Mesenchymal stem cell (in vitro differentiated cells and primary cell): ENCODE results near the gene QARS1. TPM values are rescaled to one million over a fixed set of nuclear protein-coding genes. Genes with fewer than 3 reads are reported as not detected.
A peak's percentile ranks its signal among the peaks of the same experiment; 100 is the strongest.

Experiments
- DNase-seq: peaks from one replicate; pipeline ENCODE4 v3.0.0-alpha.2; 2013
- H2AFZ ChIP-seq: one replicate; pipeline ENCODE4 v1.6.1; 2013; ENCODE audit warnings: low read depth, mild to moderate bottlenecking, control low read depth, inconsistent platforms, low read length, moderate library complexity
- H2AK5ac ChIP-seq: 2 replicates; pipeline ENCODE4 v1.6.1; 2013; ENCODE audit warnings: low read length, moderate library complexity, mild to moderate bottlenecking, inconsistent platforms; ENCODE audit not compliant: severe bottlenecking
- H2BK120ac ChIP-seq: one replicate; pipeline ENCODE4 v1.6.1; 2013; ENCODE audit warnings: low read depth, mild to moderate bottlenecking, inconsistent platforms, low read length, moderate library complexity
- H2BK12ac ChIP-seq, 2 experiments: one replicate each; pipeline ENCODE4 v1.6.1; 2013; ENCODE audit warnings: inconsistent platforms in 2 of 2, low read length in 2 of 2, mild to moderate bottlenecking in 2 of 2, moderate library complexity in 2 of 2, control low read depth in 1 of 2
- H2BK15ac ChIP-seq: one replicate; pipeline ENCODE4 v1.6.1; 2013; ENCODE audit warnings: mild to moderate bottlenecking, low read depth, inconsistent platforms; ENCODE audit not compliant: poor library complexity, severe bottlenecking
- H2BK5ac ChIP-seq: 2 replicates; pipeline ENCODE4 v1.6.1; 2013; ENCODE audit warnings: low read depth, mild to moderate bottlenecking, low read length, control low read depth, inconsistent platforms; ENCODE audit not compliant: poor library complexity, severe bottlenecking
- H3K14ac ChIP-seq, 2 experiments: one replicate each; pipeline ENCODE4 v1.6.1; 2013; ENCODE audit warnings: inconsistent platforms in 2 of 2, low read length in 2 of 2, control low read depth in 1 of 2, mild to moderate bottlenecking in 1 of 2, moderate library complexity in 1 of 2
- H3K18ac ChIP-seq, 2 experiments: one replicate each; pipeline ENCODE4 v1.6.1; 2013; ENCODE audit warnings: inconsistent platforms in 2 of 2, low read length in 2 of 2, control low read depth in 1 of 2, low read depth in 1 of 2, mild to moderate bottlenecking in 1 of 2
- H3K23ac ChIP-seq, 2 experiments: one replicate each; pipeline ENCODE4 v1.6.1; 2013; ENCODE audit warnings: inconsistent platforms in 2 of 2, low read length in 2 of 2, mild to moderate bottlenecking in 2 of 2, moderate library complexity in 2 of 2, control low read depth in 1 of 2
- H3K27ac ChIP-seq: 2 replicates; pipeline ENCODE4 v1.5.1; 2013; ENCODE audit warnings: mild to moderate bottlenecking, moderate library complexity, low read length, control low read depth, inconsistent platforms; ENCODE audit not compliant: poor library complexity, severe bottlenecking
- H3K27me3 ChIP-seq, 2 experiments: 2 replicates each; pipeline versions ENCODE4 v1.6.1 to v1.7.0; 2013; ENCODE audit warnings: low read length in 2 of 2, mild to moderate bottlenecking in 2 of 2, moderate library complexity in 2 of 2, control low read depth in 1 of 2, inconsistent platforms in 1 of 2; ENCODE audit not compliant: control insufficient read depth in 1 of 2, insufficient read depth in 1 of 2
- H3K36me3 ChIP-seq, 2 experiments: 2 replicates each; pipeline versions ENCODE4 v1.6.1 to v1.7.0; 2013; ENCODE audit warnings: low read length in 2 of 2, control low read depth in 1 of 2, inconsistent platforms in 1 of 2, low read depth in 1 of 2, mild to moderate bottlenecking in 1 of 2; ENCODE audit not compliant: insufficient read depth in 2 of 2, control insufficient read depth in 1 of 2
- H3K4ac ChIP-seq, 2 experiments: one replicate each; pipeline ENCODE4 v1.6.1; 2013; ENCODE audit warnings: inconsistent platforms in 2 of 2, low read length in 2 of 2, mild to moderate bottlenecking in 2 of 2, moderate library complexity in 2 of 2, control low read depth in 1 of 2, low read depth in 1 of 2
- H3K4me1 ChIP-seq: 2 replicates; pipeline ENCODE4 v1.6.1; 2013; ENCODE audit warnings: low read depth, low read length, control low read depth; ENCODE audit not compliant: control insufficient read depth, insufficient read depth
- H3K4me2 ChIP-seq: 2 replicates; pipeline ENCODE4 v1.6.1; 2013; ENCODE audit warnings: low read length, mild to moderate bottlenecking, inconsistent platforms; ENCODE audit not compliant: poor library complexity, severe bottlenecking
- H3K4me3 ChIP-seq, 2 experiments: 2 replicates each; pipeline versions ENCODE4 v1.5.1 to v1.7.0; 2013; ENCODE audit warnings: low read length in 2 of 2, mild to moderate bottlenecking in 2 of 2, control low read depth in 1 of 2, low read depth in 1 of 2; ENCODE audit not compliant: insufficient read depth in 1 of 2
- H3K79me1 ChIP-seq: replicated peaks from 2 replicates; pipeline ENCODE4 v1.6.1; 2013; ENCODE audit warnings: mild to moderate bottlenecking, control low read depth, low read length, inconsistent platforms; ENCODE audit not compliant: poor library complexity, severe bottlenecking
- H3K9ac ChIP-seq: 2 replicates; pipeline ENCODE4 v1.7.0; 2013; ENCODE audit warnings: mild to moderate bottlenecking, low read length, moderate library complexity
- H3K9me3 ChIP-seq: 2 replicates; pipeline ENCODE4 v1.7.0; 2013; ENCODE audit warnings: mild to moderate bottlenecking, low read length; ENCODE audit not compliant: control insufficient read depth
- H4K8ac ChIP-seq: one replicate; pipeline ENCODE4 v1.6.1; 2013; ENCODE audit warnings: inconsistent platforms, mild to moderate bottlenecking, low read length, moderate library complexity
- H4K91ac ChIP-seq: one replicate; pipeline ENCODE4 v1.6.1; 2013; ENCODE audit warnings: mild to moderate bottlenecking, low read length, inconsistent platforms
- WGBS: methylation state at CpG from one replicate; pipeline ENCODE4 v1.1.7; 2013; ENCODE audit warnings: mixed read lengths; 5-methylcytosine and 5-hydroxymethylcytosine counted together
- polyA plus RNA-seq, 2 experiments: library from polyadenylated mRNA; stranded (reverse); fragments of 200-250 nt; gene quantifications; one replicate each; pipeline ENCODE4 v1.2.3, GENCODE V29; 2013

QARS1 gene
- polyA plus RNA-seq (2013, experiment 1 of 2), result 324 TPM
- polyA plus RNA-seq (2013, experiment 2 of 2), result 328 TPM

GRCh38 chr3:49104427-49105291, at the start of gene QARS1:
Gene QARS1 (minus strand): TSS chr3:49104757. CDS start chr3:49104733, 24 bp downstream.
- Histone ChIP-seq H2BK120ac (peak within 1 kb of the TSS; percentile 11), H3K14ac (peak within 1 kb of the TSS in 1 of 2 experiments; percentile 94), H3K18ac (peak within 1 kb of the TSS; percentile 98 to 99), H3K4ac (peak within 1 kb of the TSS; percentile 57 to 97), H3K23ac (no peak within 1 kb of the TSS), H3K27ac (peak within 1 kb of the TSS; percentile 75), H3K27me3 (no peaks in the 10 kb centered on the region), H4K91ac (peak within 1 kb of the TSS; percentile 97), H2AK5ac (peak within 1 kb of the TSS; percentile 41), H3K4me2 (peak within 1 kb of the TSS; percentile 86), H2BK12ac (no peak within 1 kb of the TSS), H4K8ac (peak within 1 kb of the TSS; percentile 94), H3K36me3 (peaks cover 58 to 62% of the 10 kb centered on the region in 2 experiments), H2BK15ac (peak within 1 kb of the TSS; percentile 15), H2BK5ac (peak within 1 kb of the TSS; percentile 93), H3K4me3 (peak within 1 kb of the TSS; percentile 91 to 100), H3K9me3 (no peaks in the 10 kb centered on the region), H3K4me1 (peaks cover 17% of the 10 kb centered on the region), H2AFZ (peak within 1 kb of the TSS; percentile 85), H3K79me1 (peaks cover 51% of the 10 kb centered on the region), H3K9ac (peak within 1 kb of the TSS; percentile 94)
- DNase-seq, result peak; percentile 96
- WGBS, result 4% methylated on average over 48 of the region's 50 CpGs

GRCh38 chr3:49153349-49153912, 48.9 kb upstream of the QARS1 start:
- Histone ChIP-seq H3K4ac (no peak overlapping the region), H3K27ac (no peak overlapping the region), H4K8ac (no peak overlapping the region), H2BK5ac (no peak overlapping the region), H3K4me3 (no peak overlapping the region), H3K14ac (no peak overlapping the region), H2AFZ (no peak overlapping the region), H3K9me3 (no peaks in the 10 kb centered on the region), H3K79me1 (no peaks in the 10 kb centered on the region), H3K36me3 (no peaks in the 10 kb centered on the region), H3K27me3 (peaks cover 0 to 3% of the 10 kb centered on the region in 2 experiments), H2BK15ac (no peak overlapping the region), H2BK12ac (no peak overlapping the region), H3K23ac (no peak overlapping the region), H3K9ac (no peak overlapping the region), H4K91ac (no peak overlapping the region), H2BK120ac (no peak overlapping the region), H3K4me2 (no peak overlapping the region), H2AK5ac (no peak overlapping the region), H3K4me1 (peaks cover under 1% of the 10 kb centered on the region), H3K18ac (no peak overlapping the region)
- 79% methylated on average over 2 of the region's 3 CpGs for WGBS
- DNase-seq, result no peak

GRCh38 chr3:49151610-49152009, 47.1 kb upstream of the QARS1 start:
- Histone ChIP-seq H3K36me3 (no peaks in the 10 kb centered on the region), H3K27me3 (peaks cover 0 to 3% of the 10 kb centered on the region in 2 experiments), H2BK12ac (no peak overlapping the region), H3K4me2 (no peak overlapping the region), H3K4me3 (no peak overlapping the region), H3K14ac (no peak overlapping the region), H2AFZ (no peak overlapping the region), H3K18ac (no peak overlapping the region), H3K4ac (no peak overlapping the region), H4K8ac (no peak overlapping the region), H3K9ac (no peak overlapping the region), H2BK120ac (no peak overlapping the region), H2BK5ac (no peak overlapping the region), H3K27ac (no peak overlapping the region), H4K91ac (no peak overlapping the region), H3K79me1 (no peaks in the 10 kb centered on the region), H2BK15ac (no peak overlapping the region), H3K9me3 (no peaks in the 10 kb centered on the region), H2AK5ac (no peak overlapping the region), H3K23ac (no peak overlapping the region), H3K4me1 (no peaks in the 10 kb centered on the region)
- WGBS, result 71% methylated on average over 2 of the region's 2 CpGs
- no peak for DNase-seq

GRCh38 chr3:49148159-49148558, 43.6 kb upstream of the QARS1 start:
- Histone ChIP-seq H2BK5ac (no peak overlapping the region), H4K91ac (no peak overlapping the region), H3K23ac (no peak overlapping the region), H2AFZ (no peak overlapping the region), H3K9ac (no peak overlapping the region), H3K27me3 (peaks cover 3 to 5% of the 10 kb centered on the region in 2 experiments), H2BK15ac (no peak overlapping the region), H3K4ac (no peak overlapping the region), H3K4me1 (no peaks in the 10 kb centered on the region), H2AK5ac (no peak overlapping the region), H2BK120ac (no peak overlapping the region), H3K36me3 (no peaks in the 10 kb centered on the region), H3K79me1 (no peaks in the 10 kb centered on the region), H2BK12ac (no peak overlapping the region), H3K27ac (no peak overlapping the region), H3K14ac (no peak overlapping the region), H4K8ac (no peak overlapping the region), H3K9me3 (no peaks in the 10 kb centered on the region), H3K4me2 (no peak overlapping the region), H3K4me3 (no peak overlapping the region), H3K18ac (no peak overlapping the region)
- no peak for DNase-seq
- WGBS, result 84% methylated on average over 4 of the region's 5 CpGs
